ENCODE data around the gene ARNT2.

The ARNT2 gene

DNA sequence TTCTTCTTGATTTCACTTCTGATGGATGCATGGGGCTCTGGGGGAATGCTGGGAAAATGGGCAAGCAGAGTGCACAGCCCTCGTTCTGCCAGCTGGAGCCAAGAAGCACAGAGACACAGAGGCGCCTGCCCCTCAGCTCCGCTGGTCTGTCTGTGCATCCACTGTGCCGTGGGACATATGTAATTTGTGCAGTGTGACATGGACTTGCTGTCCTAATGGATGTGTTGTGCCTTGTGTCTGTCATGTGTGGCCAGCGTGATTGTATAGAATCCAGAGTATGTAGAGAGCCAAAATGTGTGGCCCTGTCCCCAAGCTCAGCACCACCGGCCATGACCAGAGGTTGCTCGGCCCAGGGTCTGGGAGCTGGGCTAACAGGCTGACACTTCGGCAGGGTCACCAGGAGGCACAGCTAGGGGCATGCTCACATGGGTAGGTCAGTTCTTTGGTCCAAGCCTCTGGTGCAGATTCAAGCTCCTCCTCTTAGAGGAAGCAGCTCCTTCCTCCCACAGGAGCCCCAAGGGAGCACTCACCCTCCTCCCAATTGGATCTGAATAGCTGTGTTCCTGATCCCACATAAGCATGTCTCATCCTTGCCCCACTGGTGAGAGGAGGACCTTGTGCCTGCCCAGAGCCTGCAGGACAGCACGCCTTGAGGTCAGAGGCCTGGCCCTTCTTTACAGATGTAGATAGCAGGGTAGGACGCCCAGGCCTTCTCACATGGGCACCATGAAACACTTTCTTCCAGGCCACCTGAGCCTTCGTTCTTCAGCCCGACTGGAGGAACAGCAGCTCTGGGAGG, 190.1 kb downstream of the ARNT2 start:
- no peak for DNase-seq (ENCODE audit: low read depth in 2 of 2)

DNA sequence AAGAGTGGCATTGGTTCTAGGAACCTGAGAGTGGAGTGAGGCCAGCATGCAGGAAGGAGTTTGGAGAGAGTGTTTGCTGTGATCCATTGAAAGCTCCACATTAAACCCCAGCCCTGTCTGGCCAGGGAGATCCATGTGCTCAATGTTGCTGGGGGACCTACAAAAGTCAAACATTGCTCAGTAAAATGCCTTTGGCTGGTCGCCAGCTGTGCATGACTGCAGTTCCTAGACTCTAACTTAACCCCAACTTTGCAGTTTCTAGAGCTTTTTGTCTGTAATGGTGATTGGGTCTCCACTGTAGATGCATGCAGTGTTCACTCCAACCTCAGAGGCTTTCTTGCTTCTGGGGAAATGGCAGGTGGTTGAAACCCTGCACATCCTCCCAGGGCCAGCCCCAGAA, 191.2 kb downstream of the ARNT2 start:
- no peak for DNase-seq (ENCODE audit: low read depth in 2 of 2)

DNA sequence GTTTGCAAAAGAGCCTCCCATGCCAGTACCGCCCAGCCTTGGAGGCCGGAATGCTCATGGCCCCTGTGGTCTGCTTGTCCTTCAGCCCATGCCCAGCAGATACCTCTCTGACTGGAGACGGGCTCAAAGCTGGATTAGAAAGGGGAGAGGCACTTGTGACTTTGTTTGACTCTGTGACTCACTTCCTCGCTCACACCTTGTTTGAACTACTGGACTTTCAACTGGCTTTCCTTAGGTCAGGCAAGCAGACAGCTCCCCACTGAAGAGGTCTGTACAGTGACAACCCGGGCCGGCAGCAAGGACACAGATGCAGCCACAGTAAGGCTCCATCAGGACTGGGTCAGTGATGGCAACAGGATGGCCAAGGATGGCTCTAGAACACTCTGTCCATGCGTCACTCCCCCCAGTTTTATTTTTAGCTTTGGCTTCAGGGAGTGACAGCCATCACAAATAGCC, 192.4 kb downstream of the ARNT2 start:
- DNase-seq (ENCODE audit: low read depth in 2 of 2) = no peak

DNA sequence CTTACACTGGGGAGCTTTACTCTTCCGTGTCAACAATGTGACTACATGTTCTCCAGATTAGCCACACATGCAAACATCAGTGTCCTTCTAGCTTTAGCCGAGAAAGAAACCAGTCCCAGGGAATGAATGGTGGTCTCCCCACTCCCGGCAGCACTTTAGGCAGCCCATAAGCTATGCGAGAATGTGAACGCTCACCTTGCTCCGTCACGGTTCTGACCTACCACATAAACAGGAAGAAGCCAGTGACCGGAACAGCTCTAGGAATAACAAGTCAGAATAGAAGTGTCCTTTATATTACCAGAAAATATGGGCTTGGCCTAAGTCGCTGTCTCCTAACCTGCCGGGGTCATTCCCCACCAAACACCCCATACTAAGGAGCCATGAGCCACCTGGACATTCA, 192.9 kb downstream of the ARNT2 start:
- no peak for DNase-seq (ENCODE audit: low read depth in 2 of 2)

DNA sequence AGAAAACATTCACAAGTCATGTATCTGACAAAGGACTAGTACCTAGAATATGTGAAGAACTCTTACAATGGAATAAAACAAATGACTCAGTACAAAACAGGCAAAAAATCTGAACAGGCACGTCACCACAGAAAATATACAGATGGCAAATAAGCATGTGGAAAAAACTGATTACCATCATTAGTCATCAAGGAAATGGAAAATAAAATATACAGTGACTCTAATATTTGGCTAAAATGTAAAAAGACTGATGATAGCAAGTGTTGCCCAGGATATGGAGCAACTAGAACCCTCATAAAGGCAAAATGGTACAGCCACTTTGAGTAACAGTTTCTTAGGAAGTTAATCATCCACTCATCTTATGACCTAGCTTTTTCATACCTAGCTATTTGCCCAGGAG, 195.2 kb downstream of the ARNT2 start:
- DNase-seq (ENCODE audit: low read depth in 2 of 2) = no peak

DNA sequence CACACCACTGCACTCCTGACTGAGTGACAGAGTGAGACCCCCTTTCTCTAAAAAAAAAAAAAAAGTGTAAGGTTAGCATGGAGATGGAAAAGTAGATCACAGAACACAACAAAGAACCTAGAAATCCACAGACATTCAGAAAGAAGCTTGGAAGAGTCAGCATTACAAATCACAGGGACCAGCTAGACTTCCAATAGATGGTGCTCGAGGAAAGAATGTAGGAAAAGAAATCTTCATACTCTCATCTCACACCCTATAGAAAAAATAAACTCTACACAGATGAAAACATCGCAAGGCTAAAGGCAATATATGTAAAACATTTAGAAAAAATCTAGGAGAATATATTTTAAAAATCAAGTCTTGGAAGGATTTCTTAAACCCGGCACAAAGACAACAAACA, 196.4 kb downstream of the ARNT2 start:
- no peak for DNase-seq (ENCODE audit: low read depth in 2 of 2)

DNA sequence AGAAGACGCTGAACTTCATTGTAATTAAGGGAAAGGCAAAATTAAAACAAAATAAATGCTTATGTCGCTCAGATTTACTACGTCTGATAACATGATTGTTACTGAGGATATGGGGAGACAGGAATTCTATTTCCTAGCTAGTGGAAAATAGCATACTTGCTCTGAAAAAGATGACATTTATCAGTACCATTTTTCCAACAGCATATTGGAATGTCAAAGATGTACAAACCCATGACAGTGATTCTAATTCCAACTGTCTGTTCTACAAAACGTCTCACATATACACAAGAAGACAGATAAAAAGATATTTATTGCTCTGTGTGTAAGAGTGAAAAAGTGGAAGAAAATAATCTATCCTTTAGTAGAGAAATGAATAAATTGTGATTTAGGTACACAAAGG, 197.1 kb downstream of the ARNT2 start:
- DNase-seq (ENCODE audit: low read depth in 2 of 2) = no peak

DNA sequence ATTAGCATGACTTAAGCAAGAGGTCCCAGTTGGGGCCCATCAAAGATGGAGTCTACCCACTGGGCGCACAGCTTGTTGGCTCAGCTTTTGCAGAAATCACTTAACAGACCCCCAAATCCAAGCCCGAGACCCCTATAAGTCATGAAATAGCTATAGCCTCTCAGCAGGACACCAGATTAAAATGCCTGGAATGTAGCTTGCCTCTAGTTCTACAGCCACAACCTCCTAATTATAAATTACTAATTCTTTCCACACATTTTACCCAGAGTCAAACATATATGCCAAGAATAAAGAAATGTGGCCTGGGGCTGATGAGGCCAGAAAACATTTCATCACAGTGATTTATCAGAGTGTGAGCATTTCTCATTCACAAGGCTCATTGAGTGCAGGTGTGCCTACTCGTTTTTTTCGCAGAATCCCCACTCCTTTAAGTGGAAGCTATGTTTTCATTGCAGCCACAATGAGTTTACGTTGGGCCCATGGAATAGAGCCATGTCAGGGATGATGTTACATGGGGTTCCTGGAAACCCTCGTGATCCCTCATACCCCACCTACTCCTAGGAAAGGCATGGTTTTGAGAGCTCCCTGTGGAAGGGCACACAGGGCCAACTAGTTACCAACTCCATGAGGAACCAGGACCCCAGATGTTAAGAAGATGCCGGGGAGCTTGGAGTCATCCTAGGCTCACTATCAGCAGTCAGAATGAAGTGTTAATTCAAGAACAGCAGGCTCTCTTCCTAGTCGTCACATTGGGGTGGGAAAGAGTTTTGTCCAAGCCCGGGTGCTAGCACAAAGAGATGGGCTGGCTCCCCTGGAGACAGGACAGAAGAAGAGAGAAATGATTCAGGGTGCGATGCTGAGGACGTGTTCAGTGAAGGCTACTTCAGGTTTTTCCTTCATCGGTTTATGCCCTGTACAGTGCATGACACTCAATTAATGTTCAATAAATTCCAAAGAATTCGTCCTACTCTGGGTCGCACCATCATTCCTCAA, 200.7 kb downstream of the ARNT2 start:
- DNase-seq (ENCODE audit: low read depth in 2 of 2) = no peak

DNA sequence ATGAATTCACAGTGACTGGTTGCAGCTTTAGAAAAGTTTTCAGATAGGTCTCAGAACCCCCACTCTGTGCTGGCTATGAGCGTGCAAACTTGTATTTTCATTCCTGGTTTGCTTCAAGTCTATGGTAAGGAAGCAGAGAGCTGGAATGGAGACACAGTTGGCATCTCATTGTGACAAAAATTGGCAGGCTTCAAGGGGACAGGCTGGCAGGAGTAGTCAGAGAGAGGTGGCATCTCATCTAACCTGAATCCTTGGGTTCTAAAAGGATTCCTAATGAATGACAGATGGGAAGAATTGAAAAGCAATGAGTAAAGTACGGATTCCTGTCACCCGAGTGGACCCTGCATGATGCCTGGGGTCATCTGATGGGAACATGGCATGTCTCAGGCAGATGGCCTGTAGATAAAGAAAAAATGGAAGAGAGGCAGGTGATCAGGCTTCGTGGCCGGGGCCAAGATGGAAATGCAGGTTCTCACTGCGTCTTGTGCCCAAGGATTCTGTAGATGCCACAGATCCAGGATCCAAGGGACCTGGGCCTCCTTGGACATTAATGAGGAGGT, 201.5 kb downstream of the ARNT2 start:
- DNase-seq (ENCODE audit: low read depth in 2 of 2) = no peak

DNA sequence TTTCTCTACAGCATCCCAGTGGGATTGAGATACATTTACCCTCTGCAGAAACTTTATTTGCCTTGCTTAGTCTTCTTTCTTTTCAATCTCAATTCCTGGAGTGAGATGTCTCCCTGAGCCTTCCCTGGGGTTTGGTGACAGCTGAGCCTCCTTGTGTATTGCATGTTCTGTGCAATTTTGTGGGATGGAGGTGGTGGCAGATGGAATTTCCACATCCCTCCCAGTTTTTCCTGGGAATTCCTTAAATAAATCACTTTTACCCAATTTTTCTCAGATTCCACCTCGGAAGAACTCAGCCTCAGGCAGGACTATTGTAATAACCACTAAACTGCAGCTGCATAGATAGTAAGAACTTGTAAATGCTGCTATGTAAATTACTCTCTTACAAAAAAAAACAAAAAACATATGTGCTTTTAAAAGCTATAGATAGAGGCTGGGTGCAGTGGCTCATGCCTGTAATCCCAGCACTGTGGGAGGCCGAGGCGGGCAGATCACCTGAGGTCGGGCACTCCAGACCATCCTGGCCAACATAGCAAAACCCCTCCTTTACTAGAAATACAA, 202.4 kb downstream of the ARNT2 start:
- no peak for DNase-seq (ENCODE audit: low read depth in 2 of 2)

DNA sequence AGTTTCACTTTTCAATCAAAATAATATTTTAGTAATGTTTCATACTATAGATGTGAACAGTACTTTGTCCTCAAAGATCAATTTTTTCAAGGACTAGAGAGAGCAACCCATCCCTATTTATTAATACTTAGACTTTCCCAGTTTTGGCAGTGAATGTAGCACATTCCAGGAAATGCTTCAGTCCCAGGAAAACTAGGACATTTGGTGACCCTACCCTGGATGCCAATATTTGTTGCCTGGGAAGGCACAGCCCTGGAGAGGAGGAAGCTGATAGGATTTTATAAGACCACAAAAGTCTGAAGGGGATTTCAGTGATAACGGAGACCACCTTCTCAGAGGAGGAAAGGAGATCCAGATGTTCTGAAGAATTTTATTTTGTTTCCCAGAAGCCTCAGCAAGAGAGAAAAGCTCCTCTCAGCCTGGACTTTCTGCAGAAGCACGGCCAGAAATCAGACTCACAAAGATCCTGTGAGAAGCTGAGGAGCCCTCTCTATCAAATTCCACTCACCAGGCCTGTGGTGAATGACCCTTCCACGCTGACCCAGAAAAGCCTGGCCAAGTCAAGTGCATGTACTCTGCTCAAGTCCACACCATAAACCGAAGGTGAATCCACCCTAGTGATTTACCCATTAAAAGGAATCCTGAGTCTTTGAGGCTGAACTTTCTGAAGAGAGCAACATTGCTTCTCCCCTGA, 203.3 kb downstream of the ARNT2 start:
- no peak for DNase-seq (ENCODE audit: low read depth in 2 of 2)

DNA sequence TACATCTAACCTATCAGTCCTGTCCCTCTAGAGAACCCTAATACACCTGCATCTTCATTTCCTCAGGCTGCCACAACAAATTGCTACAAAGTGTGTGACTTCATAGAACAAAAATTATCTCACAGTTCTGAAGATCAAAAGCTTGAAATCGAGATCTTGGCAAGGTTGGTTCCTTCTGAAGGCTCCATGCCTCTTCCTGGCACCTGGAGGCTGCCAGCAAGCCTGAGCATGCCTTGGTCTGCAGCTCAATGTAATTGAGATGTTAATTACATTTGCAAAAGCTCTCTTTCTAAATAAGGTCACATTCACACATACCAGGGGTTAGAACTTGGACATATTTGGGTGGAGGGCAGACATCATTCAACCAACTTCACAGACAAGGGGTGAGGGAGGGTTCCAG, 204.5 kb downstream of the ARNT2 start:
- DNase-seq (ENCODE audit: low read depth in 2 of 2) = no peak

DNA sequence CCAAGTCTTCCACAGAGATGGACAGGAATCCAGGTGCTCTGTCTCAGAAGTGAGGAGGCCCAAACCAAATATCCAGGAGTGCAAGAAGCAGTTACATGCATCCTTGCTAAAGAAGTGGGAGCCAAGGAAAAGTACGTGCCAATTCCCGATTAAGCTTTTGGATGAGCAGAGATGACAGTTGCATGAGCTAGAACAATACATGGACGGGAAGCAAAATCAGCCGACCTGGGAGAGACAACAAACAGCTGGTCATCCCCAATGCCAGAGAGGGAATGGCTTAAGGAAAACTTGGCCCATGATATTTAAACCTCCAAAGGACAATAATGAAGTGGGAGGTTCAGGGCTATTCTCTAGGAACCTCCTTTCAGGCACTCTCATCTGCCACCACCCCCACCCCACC, 204.9 kb downstream of the ARNT2 start:
- no peak for DNase-seq (ENCODE audit: low read depth in 2 of 2)

DNA sequence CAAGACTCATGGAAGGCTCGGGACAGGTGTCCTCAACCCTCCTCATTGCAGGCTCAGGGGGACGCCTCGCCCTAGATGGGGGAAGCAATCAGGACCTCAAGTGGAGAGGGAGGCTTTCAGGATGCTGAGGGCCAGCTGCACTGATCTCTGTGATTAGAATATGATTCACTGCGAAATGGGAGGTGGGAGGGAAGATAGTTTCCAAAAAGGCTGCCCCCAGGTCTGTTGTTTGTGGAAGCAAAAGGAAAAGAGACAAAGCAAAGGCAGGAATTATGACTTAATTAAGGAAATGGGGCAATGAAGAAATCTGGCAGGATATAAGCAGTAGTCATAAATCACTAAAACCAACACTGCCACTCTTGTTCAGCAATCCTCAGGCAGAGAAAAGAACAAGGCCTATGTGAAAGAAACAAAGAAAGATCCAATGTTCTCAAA, 205.3 kb downstream of the ARNT2 start:
- DNase-seq (ENCODE audit: low read depth in 2 of 2) = no peak

DNA sequence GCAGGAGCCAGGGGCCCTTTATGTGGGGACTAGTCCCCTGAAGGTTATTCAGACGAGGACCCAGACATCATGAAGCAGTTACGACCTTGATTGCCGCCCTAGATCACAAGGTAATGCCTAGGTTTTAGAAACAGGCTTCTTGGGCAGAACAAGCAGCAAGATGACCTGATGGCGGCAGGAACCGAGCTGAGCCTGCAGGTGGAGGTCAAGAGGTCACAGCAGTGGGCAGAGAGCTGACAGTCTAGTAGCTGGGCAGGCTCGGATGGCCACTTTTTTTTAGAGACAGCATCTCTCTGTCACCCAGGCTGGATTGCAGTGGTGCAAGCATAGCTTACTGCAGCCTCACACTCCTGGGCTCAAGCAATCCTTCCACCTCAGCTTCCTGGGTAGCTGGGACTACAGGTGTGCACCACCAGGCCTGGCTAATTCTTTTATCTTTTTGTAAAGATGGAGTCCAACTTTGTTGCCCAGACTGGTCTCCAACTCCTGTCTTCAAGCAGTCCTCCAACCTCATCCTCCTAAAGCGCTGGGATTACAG, 207.4 kb downstream of the ARNT2 start:
- DNase-seq (ENCODE audit: low read depth in 2 of 2) = no peak

DNA sequence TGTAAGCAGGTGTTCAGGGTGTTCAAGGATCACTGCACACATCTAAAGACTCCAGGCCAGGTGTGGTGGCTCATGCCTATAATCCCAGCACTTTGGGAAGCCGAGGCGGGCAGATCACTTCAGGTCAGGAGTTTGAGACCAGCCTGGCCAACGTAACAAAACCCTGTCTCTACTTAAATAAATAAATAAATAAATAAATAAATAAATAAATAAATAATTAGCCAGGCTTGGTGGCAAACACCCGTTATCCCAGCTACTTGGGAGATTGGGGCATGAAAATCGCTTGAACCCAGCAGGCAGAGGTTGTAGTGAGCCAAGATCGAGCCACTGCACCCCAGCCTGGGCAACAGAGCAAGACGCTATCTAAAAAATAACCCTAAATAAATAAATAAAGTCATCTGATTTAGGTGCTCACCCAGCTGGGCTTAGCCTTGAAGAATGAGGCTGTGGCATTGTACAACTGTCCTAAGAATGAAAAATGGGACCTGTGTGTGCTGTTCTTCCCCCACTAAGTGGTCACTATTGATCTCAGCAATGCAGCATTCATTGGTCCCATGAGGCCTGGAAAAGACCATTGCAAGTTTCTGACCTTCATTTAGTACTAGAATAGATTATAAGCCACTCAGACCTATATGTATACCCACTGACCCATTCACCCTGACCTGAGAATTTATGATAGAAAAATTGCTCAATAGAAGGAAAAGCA, 208.1 kb downstream of the ARNT2 start:
- no peak for DNase-seq (ENCODE audit: low read depth in 2 of 2)

DNA sequence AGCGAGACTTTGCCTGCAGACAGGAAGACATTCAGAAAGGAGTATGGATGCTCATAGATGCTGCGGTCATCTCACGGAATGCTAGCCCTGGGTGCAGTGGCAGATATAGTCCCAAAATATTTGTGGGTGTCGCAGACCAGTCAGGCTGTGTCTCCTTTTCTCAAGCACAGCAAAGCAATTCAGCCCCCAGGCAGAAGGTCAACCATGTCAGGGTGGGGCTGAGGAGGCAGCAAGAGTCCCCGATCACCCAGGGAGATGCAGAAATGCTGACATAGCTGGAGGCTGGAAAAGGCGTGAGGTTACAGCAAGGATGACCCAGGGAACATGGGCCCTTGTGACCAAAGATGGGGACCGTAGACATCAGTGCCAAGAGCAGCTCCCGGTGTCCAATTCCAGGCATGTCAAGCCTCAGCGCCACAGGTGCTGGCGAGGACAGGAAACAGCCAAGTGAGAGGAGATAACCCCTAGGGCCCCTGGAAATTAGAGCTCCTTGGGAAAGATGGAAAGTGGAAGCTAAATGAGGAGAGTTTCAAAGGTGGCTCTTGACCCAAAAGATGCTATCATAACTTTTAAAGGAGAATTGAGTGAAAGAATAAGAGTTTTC, 209.7 kb downstream of the ARNT2 start:
- DNase-seq (ENCODE audit: low read depth in 2 of 2) = no peak

DNA sequence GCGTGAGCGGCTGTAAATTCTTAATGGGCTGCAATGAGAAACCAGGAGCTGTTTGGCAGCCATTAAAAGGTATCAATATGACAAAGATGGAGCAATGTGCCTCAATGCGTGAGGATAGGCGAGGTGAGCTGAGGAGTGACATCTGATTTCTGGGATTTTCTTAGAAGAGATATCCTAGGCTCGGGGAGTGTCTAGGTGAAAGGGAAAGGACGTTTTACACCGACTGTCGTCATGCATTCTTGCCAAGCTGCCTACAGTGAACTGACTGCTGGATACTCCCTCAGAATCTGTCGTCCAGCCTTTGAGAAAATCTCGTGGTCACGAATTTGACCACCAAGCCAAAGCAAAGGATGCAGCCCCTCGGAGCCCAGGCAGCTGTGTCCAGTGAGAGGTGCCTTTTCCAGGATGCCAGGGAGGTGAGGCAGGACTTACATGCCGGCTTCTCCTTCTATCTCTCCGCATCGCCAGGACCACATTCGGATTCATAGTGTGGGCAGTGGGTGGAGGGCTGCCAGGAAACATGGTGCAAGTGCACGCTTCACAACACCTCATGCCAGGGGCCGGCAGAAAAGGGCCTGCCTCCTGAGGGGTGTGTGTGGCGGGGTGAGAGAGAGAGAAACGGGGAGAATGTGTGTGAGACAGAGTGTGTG, 210.7 kb downstream of the ARNT2 start:
- DNase-seq (ENCODE audit: low read depth in 2 of 2) = no peak

DNA sequence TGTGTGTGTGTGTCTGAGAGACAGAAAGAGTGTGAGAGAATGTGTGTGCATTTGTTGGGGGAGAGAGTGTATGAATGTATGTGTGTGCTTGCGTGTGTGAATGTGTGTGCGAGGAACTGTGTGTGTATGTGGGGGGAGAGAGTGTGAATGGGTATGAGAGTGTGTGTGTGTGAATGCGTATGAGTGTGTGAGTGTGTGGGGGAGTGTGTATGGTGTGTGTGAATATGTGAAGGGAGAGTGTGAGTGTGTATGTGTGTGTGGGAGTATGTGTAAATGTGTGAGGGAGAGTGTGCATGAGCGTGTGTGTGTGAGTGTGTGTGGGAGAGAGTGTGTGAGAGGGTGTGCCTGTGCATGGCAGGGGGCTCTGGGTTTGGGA, 211.2 kb downstream of the ARNT2 start:
- no peak for DNase-seq (ENCODE audit: low read depth in 2 of 2)
